ENCODE results near the gene HEXA.
"Not testable (repeated sequence)": the region's sequence is repeated elsewhere in the genome, so short reads cannot be mapped to it uniquely, and the experiment has no call there.

HEXA gene

GRCh38 chr15:72415304-72415703, 39.5 kb upstream of the HEXA start:
- no peaks in the 10 kb centered on the region for H3K4me1 ChIP-seq (ENCODE audit: control insufficient read depth, insufficient read depth, low read length)
- H3K27ac ChIP-seq (ENCODE audit: extremely low read depth, low read depth, low read length): no peak overlapping the region
- no peak overlapping the region for H3K4me3 ChIP-seq (ENCODE audit: low read depth, low read length)
- H3K36me3 ChIP-seq (ENCODE audit: control insufficient read depth in 2 of 2, insufficient read depth in 1 of 2, low read length in 2 of 2): no peaks in the 10 kb centered on the region
- H3K9me3 ChIP-seq (ENCODE audit: control insufficient read depth, insufficient read depth, low read depth, low read length): no peaks in the 10 kb centered on the region
- ChIA-PET POLR2A (no interaction called here), CTCF (interaction anchor here (0.7 kb wide), 1 partner anchor 42 kb away, joined by 3 read pairs; no protein-coding TSS in a partner anchor)
- TF ChIP-seq ZFP69B (tag by site-specific recombination; IDR thresholded peaks at IDR 0.05): no peak
- TF ChIP-seq OSR2 (tag by site-specific recombination; IDR thresholded peaks at IDR 0.05): no peak
- TF ChIP-seq ZNF654 (tag by site-specific recombination; IDR thresholded peaks at IDR 0.05; ENCODE audit: low read depth): no peak
- no peak for TF ChIP-seq GLI2 (tag by site-specific recombination; IDR thresholded peaks at IDR 0.05; ENCODE audit: borderline replicate concordance, low read depth)
- no peak for TF ChIP-seq ZNF707 (tag by site-specific recombination; IDR thresholded peaks at IDR 0.05)

GRCh38 chr15:72413337-72413736, 37.5 kb upstream of the HEXA start:
- POLR2A ChIA-PET; H3K4me1 ChIP-seq (ENCODE audit: control insufficient read depth, insufficient read depth, low read length); H3K27ac ChIP-seq (ENCODE audit: extremely low read depth, low read depth, low read length); H3K36me3 ChIP-seq (ENCODE audit: control insufficient read depth in 2 of 2, insufficient read depth in 1 of 2, low read length in 2 of 2); H3K4me3 ChIP-seq (ENCODE audit: low read depth, low read length); CTCF ChIA-PET; H3K9me3 ChIP-seq (ENCODE audit: control insufficient read depth, insufficient read depth, low read depth, low read length): not testable (repeated sequence)
- peak; percentile 92 for TF ChIP-seq ZNF146 (tag by site-specific recombination; IDR thresholded peaks at IDR 0.05)

- H3K9me3 ChIP-seq (ENCODE audit: control insufficient read depth, insufficient read depth, low read depth, low read length): no peaks in the 10 kb centered on the region
Measured at GRCh38 chr15:72411544-72411943, 35.7 kb upstream of the HEXA start.

GRCh38 chr15:72411111-72411510, 35.3 kb upstream of the HEXA start:
- H3K9me3 ChIP-seq (ENCODE audit: control insufficient read depth, insufficient read depth, low read depth, low read length): no peaks in the 10 kb centered on the region
- ChIA-PET POLR2A (interaction anchor here (0.6 kb wide), 1 partner anchor 187 kb away, joined by 3 read pairs; no protein-coding TSS in a partner anchor), CTCF (no interaction called here)
- no peaks in the 10 kb centered on the region for H3K4me1 ChIP-seq (ENCODE audit: control insufficient read depth, insufficient read depth, low read length)
- H3K4me3 ChIP-seq (ENCODE audit: low read depth, low read length): no peak overlapping the region
- H3K27ac ChIP-seq (ENCODE audit: extremely low read depth, low read depth, low read length): no peak overlapping the region
- H3K36me3 ChIP-seq (ENCODE audit: control insufficient read depth in 2 of 2, insufficient read depth in 1 of 2, low read length in 2 of 2): no peaks in the 10 kb centered on the region
- TF ChIP-seq KLF17 (tag by site-specific recombination; IDR thresholded peaks at IDR 0.05): no peak
- no peak for TF ChIP-seq ZNF600 (tag by site-specific recombination; IDR thresholded peaks at IDR 0.05)
- no peak for TF ChIP-seq ZNF169 (tag by site-specific recombination; IDR thresholded peaks at IDR 0.05)
- no peak for TF ChIP-seq MEIS1 (CRISPR knock-in tag; IDR thresholded peaks at IDR 0.05; ENCODE audit: borderline replicate concordance)
- no peak for TF ChIP-seq ZNF514 (tag by site-specific recombination; IDR thresholded peaks at IDR 0.05)
- TF ChIP-seq ZNF701 (tag by site-specific recombination; IDR thresholded peaks at IDR 0.05): no peak
- TF ChIP-seq EGR2 (tag by site-specific recombination; IDR thresholded peaks at IDR 0.05; ENCODE audit: low read depth): no peak
- no peak for TF ChIP-seq ZNF626 (tag by site-specific recombination; IDR thresholded peaks at IDR 0.05)
- TF ChIP-seq ZNF280D (tag by site-specific recombination; IDR thresholded peaks at IDR 0.05): no peak
- TF ChIP-seq ZSCAN5A (tag by site-specific recombination; IDR thresholded peaks at IDR 0.05): no peak
- TF ChIP-seq YY1 (tag by site-specific recombination; IDR thresholded peaks at IDR 0.05): no peak

More at GRCh38 chr15:72411544-72411943, 35.7 kb upstream of the HEXA start:
- H3K4me3 ChIP-seq (ENCODE audit: low read depth, low read length): no peak overlapping the region
- ChIA-PET CTCF (no interaction called here), POLR2A (no interaction called here)
- TF ChIP-seq IKZF3 (tag by site-specific recombination; IDR thresholded peaks at IDR 0.05) (no peak), ZSCAN30 (tag by site-specific recombination; IDR thresholded peaks at IDR 0.05) (no peak), SCRT1 (tag by site-specific recombination; IDR thresholded peaks at IDR 0.05; ENCODE audit: borderline replicate concordance) (no peak), ZNF664 (tag by site-specific recombination; IDR thresholded peaks at IDR 0.05) (peak; percentile 78), REPIN1 (tag by site-specific recombination; IDR thresholded peaks at IDR 0.05; ENCODE audit: low read depth) (no peak), PATZ1 (tag by site-specific recombination; IDR thresholded peaks at IDR 0.05) (no peak), ZNF660 (tag by site-specific recombination; IDR thresholded peaks at IDR 0.05) (0 out of 2 replicates have a peak, but pooled peaks have one; percentile 64)
- H3K4me1 ChIP-seq (ENCODE audit: control insufficient read depth, insufficient read depth, low read length): no peaks in the 10 kb centered on the region
- H3K36me3 ChIP-seq (ENCODE audit: control insufficient read depth in 2 of 2, insufficient read depth in 1 of 2, low read length in 2 of 2): no peaks in the 10 kb centered on the region
- no peak overlapping the region for H3K27ac ChIP-seq (ENCODE audit: extremely low read depth, low read depth, low read length)

Data from HEK293 (cell line).